Fibroblast of gingiva (primary cell): Measurements from ENCODE around the gene SBNO2.
A peak's percentile ranks its signal among the peaks of the same experiment; 100 is the strongest.
"Not testable (repeated sequence)": the region's sequence is repeated elsewhere in the genome, so short reads cannot be mapped to it uniquely, and the experiment has no call there.

Experiments used
- DNase-seq: peaks from one replicate; pipeline ENCODE4 v3.0.0-alpha.2; 2011; ENCODE audit warnings: low read depth

SBNO2 gene

GRCh38 chr19:1173845-1174809 is at the start of gene SBNO2:
Gene SBNO2, minus strand, starts transcription at chr19:1174268. Its CDS starts 19,992 bp downstream, at chr19:1154276.
- peak; percentile 78 for DNase-seq

- DNase-seq, result peak; percentile 37
Observed at GRCh38 chr19:1223018-1223855, 49.2 kb upstream of the SBNO2 start.

GRCh38 chr19:1222394-1222793 is 48.3 kb upstream of the SBNO2 start:
- no peak for DNase-seq

GRCh38 chr19:1221904-1222255 is 47.8 kb upstream of the SBNO2 start:
- no peak for DNase-seq

GRCh38 chr19:1220976-1221903 is 47.2 kb upstream of the SBNO2 start:
- peak; percentile 60 for DNase-seq

GRCh38 chr19:1220477-1220930 is 46.4 kb upstream of the SBNO2 start:
- no peak for DNase-seq

- no peak for DNase-seq
Observed at GRCh38 chr19:1219786-1220476, 45.9 kb upstream of the SBNO2 start.

- DNase-seq, result no peak
Observed at GRCh38 chr19:1218751-1219567, 44.9 kb upstream of the SBNO2 start.

GRCh38 chr19:1217366-1217765 is 43.3 kb upstream of the SBNO2 start:
- DNase-seq, result no peak

- DNase-seq, result no peak
Observed at GRCh38 chr19:1216756-1217155, 42.7 kb upstream of the SBNO2 start.

- peak; percentile 66 for DNase-seq
Observed at GRCh38 chr19:1214862-1215731, 41.0 kb upstream of the SBNO2 start.

- no peak for DNase-seq
Observed at GRCh38 chr19:1214299-1214861, 40.3 kb upstream of the SBNO2 start.

GRCh38 chr19:1213391-1214286 is 39.6 kb upstream of the SBNO2 start:
- DNase-seq, result peak; percentile 96

- DNase-seq, result no peak
Observed at GRCh38 chr19:1211494-1212234, 37.6 kb upstream of the SBNO2 start.

GRCh38 chr19:1210227-1210538 is 36.1 kb upstream of the SBNO2 start:
- no peak for DNase-seq

- not testable (repeated sequence) for DNase-seq
Observed at GRCh38 chr19:1208830-1209229, 34.8 kb upstream of the SBNO2 start.

GRCh38 chr19:1206864-1207450 is 32.9 kb upstream of the SBNO2 start:
- no peak for DNase-seq
